LNCaP clone FGC (cell line): Measurements from ENCODE around the gene SLC35G6.

Source experiments
- DNase-seq: peaks from one replicate; pipeline ENCODE4 v3.0.0-alpha.2; 2011; ENCODE audit warnings: low read depth
- H3K4me3 ChIP-seq: 2 replicates; pipeline ENCODE4 v1.5.1; 2011; ENCODE audit warnings: mild to moderate bottlenecking, low read depth, low read length, control low read depth
- TF ChIP-seq, protein P1 (sequence below): IDR thresholded peaks from 2 replicates; pipeline ENCODE4 v1.5.1; 2012; ENCODE audit warnings: mild to moderate bottlenecking; ENCODE audit not compliant: control insufficient read depth, insufficient read depth; ENCODE audit errors: extremely low read depth

SLC35G6 gene

DNA sequence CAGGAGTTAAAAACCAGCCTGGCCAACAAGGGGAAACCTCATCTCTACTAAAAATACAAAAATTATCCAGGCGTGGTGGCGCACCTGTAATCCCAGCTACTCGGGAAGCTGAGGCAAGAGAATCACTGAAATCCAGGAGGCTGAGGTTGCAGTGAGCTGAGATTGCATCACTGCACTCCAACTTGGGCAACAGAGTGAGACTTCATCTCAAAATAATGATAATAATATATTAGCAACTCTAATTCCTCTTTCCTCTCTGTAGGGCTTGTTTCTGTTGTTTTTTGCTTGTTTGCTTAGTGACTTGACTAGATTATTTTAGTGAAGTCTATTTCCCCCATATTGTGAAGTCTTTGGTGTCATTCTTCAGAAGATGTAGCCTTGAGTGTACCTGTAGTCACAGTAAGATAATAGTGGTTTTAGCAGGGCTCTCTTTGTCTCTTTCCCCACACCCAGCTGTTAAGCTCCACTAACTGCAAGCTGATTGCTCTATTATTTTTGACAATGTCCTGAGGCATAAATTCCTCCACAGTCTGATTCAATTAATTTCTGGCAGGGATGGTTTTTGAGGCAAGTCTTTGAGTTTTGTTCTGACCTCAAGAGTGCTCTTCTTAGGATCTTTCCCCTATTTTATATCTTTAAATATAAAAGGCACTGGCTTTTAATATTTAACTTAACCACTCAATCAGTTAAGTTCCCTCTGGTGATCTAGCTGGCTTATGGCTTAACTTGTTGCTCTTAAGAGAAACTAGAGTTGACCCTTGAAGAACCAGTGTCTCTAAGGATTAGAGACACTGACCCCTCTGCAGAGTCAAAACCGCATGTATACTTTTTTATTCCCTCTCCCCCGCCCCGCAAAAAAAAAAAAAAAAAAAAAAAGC, 49.0 kb downstream of the SLC35G6 start:
- TF ChIP-seq, protein P1, sequence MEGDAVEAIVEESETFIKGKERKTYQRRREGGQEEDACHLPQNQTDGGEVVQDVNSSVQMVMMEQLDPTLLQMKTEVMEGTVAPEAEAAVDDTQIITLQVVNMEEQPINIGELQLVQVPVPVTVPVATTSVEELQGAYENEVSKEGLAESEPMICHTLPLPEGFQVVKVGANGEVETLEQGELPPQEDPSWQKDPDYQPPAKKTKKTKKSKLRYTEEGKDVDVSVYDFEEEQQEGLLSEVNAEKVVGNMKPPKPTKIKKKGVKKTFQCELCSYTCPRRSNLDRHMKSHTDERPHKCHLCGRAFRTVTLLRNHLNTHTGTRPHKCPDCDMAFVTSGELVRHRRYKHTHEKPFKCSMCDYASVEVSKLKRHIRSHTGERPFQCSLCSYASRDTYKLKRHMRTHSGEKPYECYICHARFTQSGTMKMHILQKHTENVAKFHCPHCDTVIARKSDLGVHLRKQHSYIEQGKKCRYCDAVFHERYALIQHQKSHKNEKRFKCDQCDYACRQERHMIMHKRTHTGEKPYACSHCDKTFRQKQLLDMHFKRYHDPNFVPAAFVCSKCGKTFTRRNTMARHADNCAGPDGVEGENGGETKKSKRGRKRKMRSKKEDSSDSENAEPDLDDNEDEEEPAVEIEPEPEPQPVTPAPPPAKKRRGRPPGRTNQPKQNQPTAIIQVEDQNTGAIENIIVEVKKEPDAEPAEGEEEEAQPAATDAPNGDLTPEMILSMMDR, result no peak
- DNase-seq, result no peak

More for the DNA sequence above, 49.0 kb downstream of the SLC35G6 start:
- no peak overlapping the region for H3K4me3 ChIP-seq
